ENCODE data around the gene UCK2.

Gene UCK2

GRCh38 chr1:165807613-165808012 lies 19.8 kb upstream of the UCK2 start:
- no peak for TF ChIP-seq CTCF (IDR thresholded peaks at IDR 0.05; ENCODE audit: low read depth, low read length, poor library complexity, severe bottlenecking)
- TF ChIP-seq EZH2phosphoT487 (IDR thresholded peaks at IDR 0.05; ENCODE audit: borderline replicate concordance, low read length) = no peak
- H3K9me3 ChIP-seq (ENCODE audit: control insufficient read depth, insufficient read depth, low read length) = no peaks in the 10 kb centered on the region
- peaks cover 2% of the 10 kb centered on the region; the same call in 1 of the 2 replicates for H3K27me3 ChIP-seq (ENCODE audit: control insufficient read depth, low read length)
- H3K4me1 ChIP-seq (ENCODE audit: control insufficient read depth, low read length) = no peaks in the 10 kb centered on the region
- no peaks in the 10 kb centered on the region for H3K79me2 ChIP-seq (ENCODE audit: control insufficient read depth, low read length)
- no peak overlapping the region for H3K27ac ChIP-seq (ENCODE audit: low read depth, low read length)
- H3K4me3 ChIP-seq (ENCODE audit: low read length) = no peak overlapping the region
- H3K36me3 ChIP-seq (ENCODE audit: control insufficient read depth, low read length) = no peaks in the 10 kb centered on the region
- H4K20me1 ChIP-seq (ENCODE audit: control insufficient read depth, insufficient read depth, low read depth, low read length) = no peaks in the 10 kb centered on the region
- no peaks in the 10 kb centered on the region for H3K9me2 ChIP-seq (replicated peaks; ENCODE audit: control insufficient read depth, low read length)
- no peaks in the 10 kb centered on the region for H3F3A ChIP-seq (ENCODE audit: control insufficient read depth, insufficient read depth)
- no peak overlapping the region for H3K4me2 ChIP-seq (ENCODE audit: low read length)

GRCh38 chr1:165815725-165816124 lies 11.7 kb upstream of the UCK2 start:
- Histone ChIP-seq H3K9me2 (replicated peaks; ENCODE audit: control insufficient read depth, low read length) (no peaks in the 10 kb centered on the region), H3K27ac (ENCODE audit: low read depth, low read length) (no peak overlapping the region), H3K4me3 (ENCODE audit: low read length) (no peak overlapping the region), H3K9me3 (ENCODE audit: control insufficient read depth, insufficient read depth, low read length) (no peaks in the 10 kb centered on the region), H3K36me3 (ENCODE audit: control insufficient read depth, low read length) (no peaks in the 10 kb centered on the region), H3K4me2 (ENCODE audit: low read length) (no peak overlapping the region), H3K79me2 (ENCODE audit: control insufficient read depth, low read length) (no peaks in the 10 kb centered on the region), H3F3A (ENCODE audit: control insufficient read depth, insufficient read depth) (no peaks in the 10 kb centered on the region), H3K4me1 (ENCODE audit: control insufficient read depth, low read length) (no peaks in the 10 kb centered on the region), H3K27me3 (ENCODE audit: control insufficient read depth, low read length) (peaks cover 7% of the 10 kb centered on the region), H4K20me1 (ENCODE audit: control insufficient read depth, insufficient read depth, low read depth, low read length) (no peaks in the 10 kb centered on the region)
- TF ChIP-seq CTCF (IDR thresholded peaks at IDR 0.05; ENCODE audit: low read depth, low read length, poor library complexity, severe bottlenecking) = no peak
- TF ChIP-seq EZH2phosphoT487 (IDR thresholded peaks at IDR 0.05; ENCODE audit: borderline replicate concordance, low read length) = no peak

- H3K4me1 ChIP-seq (ENCODE audit: control insufficient read depth, low read length) = no peaks in the 10 kb centered on the region
- no peak overlapping the region for H3K27ac ChIP-seq (ENCODE audit: low read depth, low read length)
- H3K4me2 ChIP-seq (ENCODE audit: low read length) = no peak overlapping the region
- no peaks in the 10 kb centered on the region for H3F3A ChIP-seq (ENCODE audit: control insufficient read depth, insufficient read depth)
- H4K20me1 ChIP-seq (ENCODE audit: control insufficient read depth, insufficient read depth, low read depth, low read length) = no peaks in the 10 kb centered on the region
- H3K27me3 ChIP-seq (ENCODE audit: control insufficient read depth, low read length) = peaks cover 7% of the 10 kb centered on the region
- H3K36me3 ChIP-seq (ENCODE audit: control insufficient read depth, low read length) = no peaks in the 10 kb centered on the region
- H3K4me3 ChIP-seq (ENCODE audit: low read length) = no peak overlapping the region
- no peaks in the 10 kb centered on the region for H3K9me3 ChIP-seq (ENCODE audit: control insufficient read depth, insufficient read depth, low read length)
- no peak for TF ChIP-seq CTCF (IDR thresholded peaks at IDR 0.05; ENCODE audit: low read depth, low read length, poor library complexity, severe bottlenecking)
- H3K79me2 ChIP-seq (ENCODE audit: control insufficient read depth, low read length) = no peaks in the 10 kb centered on the region
- H3K9me2 ChIP-seq (replicated peaks; ENCODE audit: control insufficient read depth, low read length) = no peaks in the 10 kb centered on the region
Measured at GRCh38 chr1:165816157-165816556, 11.3 kb upstream of the UCK2 start.
